Keratinocyte (primary cell): ENCODE data around the gene SCAF4. TPM values are rescaled to one million over a fixed set of nuclear protein-coding genes. Genes with fewer than 3 reads are reported as not detected.

ENCODE experiments used
- DNase-seq: peaks from one replicate; pipeline ENCODE4 v3.0.0-alpha.2; 2011; ENCODE audit warnings: low read depth, missing footprints, low spot score
- FAIRE-seq: peaks from 2 replicates; lab custom pipeline; 2011; peaks lifted over from hg19 to GRCh38; lab: Jason Lieb, UNC
- H2AFZ ChIP-seq: 2 replicates; pipeline ENCODE4 v1.6.0; 2012; ENCODE audit warnings: low read length, control low read depth, inconsistent platforms; ENCODE audit not compliant: control insufficient read depth
- H3K27ac ChIP-seq: 2 replicates; pipeline ENCODE4 v1.5.1; 2011; ENCODE audit warnings: low read length; ENCODE audit not compliant: control insufficient read depth, insufficient read depth
- H3K27me3 ChIP-seq: 3 replicates; pipeline ENCODE4 v1.6.0; 2011; ENCODE audit warnings: low read length; ENCODE audit not compliant: control insufficient read depth, insufficient read depth; ENCODE audit errors: extremely low read depth
- H3K36me3 ChIP-seq, 2 experiments: 2 replicates in 1 of 2; 3 replicates in 1 of 2; pipeline ENCODE4 v1.5.1; 2011; ENCODE audit warnings: low read length in 2 of 2, mild to moderate bottlenecking in 1 of 2; ENCODE audit not compliant: control insufficient read depth in 2 of 2, insufficient read depth in 2 of 2; ENCODE audit errors: extremely low read depth in 1 of 2
- H3K4me1 ChIP-seq: 3 replicates; pipeline ENCODE4 v1.5.1; 2011; ENCODE audit warnings: low read length; ENCODE audit not compliant: control insufficient read depth, insufficient read depth; ENCODE audit errors: extremely low read depth
- H3K4me2 ChIP-seq: 3 replicates; pipeline ENCODE4 v1.6.0; 2011; ENCODE audit warnings: low read depth, low read length; ENCODE audit not compliant: control insufficient read depth, insufficient read depth; ENCODE audit errors: extremely low read depth
- H3K4me3 ChIP-seq, 3 experiments: fragments of 200-600 bp in 1 of 3; sonication (generic) in 1 of 3; 2 replicates in 2 of 3; 3 replicates in 1 of 3; pipeline ENCODE4 v1.5.1; 2011 to 2016; ENCODE audit warnings: low read length in 3 of 3, mild to moderate bottlenecking in 3 of 3, control low read depth in 2 of 3, inconsistent platforms in 1 of 3, low read depth in 1 of 3, mixed read lengths in 1 of 3, mixed run types in 1 of 3, moderate library complexity in 1 of 3; ENCODE audit not compliant: control insufficient read depth in 2 of 3, insufficient read depth in 2 of 3; ENCODE audit errors: extremely low read depth in 1 of 3
- H3K79me2 ChIP-seq: 2 replicates; pipeline ENCODE4 v1.6.0; 2012; ENCODE audit warnings: low read length; ENCODE audit not compliant: control insufficient read depth, insufficient read depth
- H3K9ac ChIP-seq: 3 replicates; pipeline ENCODE4 v1.6.0; 2011; ENCODE audit warnings: low read length; ENCODE audit not compliant: control insufficient read depth, insufficient read depth; ENCODE audit errors: extremely low read depth
- H3K9me1 ChIP-seq: 3 replicates; pipeline ENCODE4 v1.6.0; 2011; ENCODE audit warnings: low read length; ENCODE audit not compliant: control insufficient read depth, insufficient read depth; ENCODE audit errors: extremely low read depth
- H3K9me3 ChIP-seq: 2 replicates; pipeline ENCODE4 v1.5.1; 2012; ENCODE audit warnings: low read depth, low read length; ENCODE audit not compliant: control insufficient read depth
- H4K20me1 ChIP-seq: 3 replicates; pipeline ENCODE4 v1.6.0; 2011; ENCODE audit warnings: low read length; ENCODE audit not compliant: control insufficient read depth, insufficient read depth; ENCODE audit errors: extremely low read depth
- CTCF ChIP-seq, 3 experiments: IDR thresholded peaks in 1 of 3; conservative IDR thresholded peaks in 1 of 3; optimal IDR thresholded peaks in 1 of 3; 2 replicates in 2 of 3; 3 replicates in 1 of 3; pipeline versions ENCODE3 to v1.5.1; 2011; ENCODE audit warnings: low read length in 3 of 3, mild to moderate bottlenecking in 3 of 3, moderate library complexity in 2 of 3, control low read depth in 1 of 3, inconsistent platforms in 1 of 3; ENCODE audit not compliant: insufficient read depth in 2 of 3; ENCODE audit errors: extremely low read depth in 1 of 3
- EZH2 ChIP-seq: IDR thresholded peaks from one replicate; pipeline ENCODE4 v1.6.1; 2012; ENCODE audit warnings: inconsistent platforms, mild to moderate bottlenecking, low read length, moderate library complexity
- dilution Hi-C: fragments of 300-500 bp; cut with MboI; formaldehyde crosslinking; loops from one replicate; pipeline ENCODE4 v1.7.0; 2020; ENCODE audit warnings: low sequenced_read_pairs; ENCODE audit not compliant: extremely low pct_ligation_motif_present
- polyA plus RNA-seq, 5 experiments: library from polyadenylated mRNA; depleted of rRNA in 3 of 5; stranded (reverse) in 3 of 5; stranded (forward) in 1 of 5; unstranded in 1 of 5; fragments of >200 nt; gene quantifications; 1 replicate in 1 of 5; 2 replicates in 3 of 5; 3 replicates in 1 of 5; pipeline versions ENCODE4 v1.2.1 to v1.2.3, GENCODE V29; 2011 to 2012; ENCODE audit warnings: missing spikeins in 2 of 5, low read depth in 1 of 5, low replicate concordance in 1 of 5

Gene SCAF4
- polyA plus RNA-seq, 1 donor (not counting 4 experiments of a cell fraction or from before 2014, with no cell fraction given) = 7.5 TPM

GRCh38 chr21:31700040-31700439, 31.9 kb downstream of the SCAF4 start:
- Histone ChIP-seq H3K4me1 (no peaks in the 10 kb centered on the region), H3K9ac (no peak overlapping the region), H3K4me3 (no peak overlapping the region), H2AFZ (no peak overlapping the region), H3K79me2 (peaks cover 5% of the 10 kb centered on the region), H3K27me3 (no peaks in the 10 kb centered on the region), H3K9me1 (no peaks in the 10 kb centered on the region), H3K36me3 (peaks cover 10 to 18% of the 10 kb centered on the region in 2 experiments), H3K9me3 (no peaks in the 10 kb centered on the region), H3K4me2 (no peak overlapping the region), H4K20me1 (no peaks in the 10 kb centered on the region), H3K27ac (no peak overlapping the region)
- dilution Hi-C loops = no loop called here
- TF ChIP-seq CTCF (optimal IDR thresholded peaks at IDR 0.05 in 1 of 3, IDR thresholded peaks at IDR 0.05 in 1 of 3, conservative IDR thresholded peaks at IDR 0.05 in 1 of 3; ENCODE audit: extremely low read depth in 1 of 3, insufficient read depth in 2 of 3, low read length in 3 of 3) (no peak), EZH2 (no peak)
- DNase-seq (no peak), FAIRE-seq (no peak)

GRCh38 chr21:31698461-31698860, 33.5 kb downstream of the SCAF4 start:
- Histone ChIP-seq H4K20me1 (no peaks in the 10 kb centered on the region), H3K4me1 (no peaks in the 10 kb centered on the region), H2AFZ (no peak overlapping the region), H3K9me3 (no peaks in the 10 kb centered on the region), H3K9ac (no peak overlapping the region), H3K4me2 (no peak overlapping the region), H3K79me2 (no peaks in the 10 kb centered on the region), H3K36me3 (peaks cover 10 to 29% of the 10 kb centered on the region in 2 experiments), H3K9me1 (no peaks in the 10 kb centered on the region), H3K27me3 (no peaks in the 10 kb centered on the region), H3K27ac (no peak overlapping the region), H3K4me3 (no peak overlapping the region)
- FAIRE-seq (no peak), DNase-seq (no peak)
- TF ChIP-seq CTCF (optimal IDR thresholded peaks at IDR 0.05 in 1 of 3, IDR thresholded peaks at IDR 0.05 in 1 of 3, conservative IDR thresholded peaks at IDR 0.05 in 1 of 3; ENCODE audit: extremely low read depth in 1 of 3, insufficient read depth in 2 of 3, low read length in 3 of 3) = no peak
- TF ChIP-seq EZH2 = no peak
- dilution Hi-C loops = no loop called here
